Spleen (tissue), 7 donors: ENCODE measurements around the gene PSMB5.

Experiments
- POLR2A ChIP-seq, 3 donors: fragments of 450-650 bp; IDR thresholded peaks; one replicate each; pipeline ENCODE4 v1.5.1; 2017; ENCODE audit warnings: antibody characterized with exemption in 3 of 3, mild to moderate bottlenecking in 1 of 3
- POLR2AphosphoS5 ChIP-seq, 3 donors: sonication (generic); formaldehyde crosslinking; IDR thresholded peaks; one replicate each; pipeline ENCODE4 v1.5.1; 2017; ENCODE audit warnings: antibody characterized with exemption in 3 of 3
- TF ChIP-seq, protein P1 (sequence below), 11 experiments: fragments of 200-600 bp in 7 of 11; fragments of 450-650 bp in 4 of 11; sonication (generic) in 4 of 11; IDR thresholded peaks in 8 of 11; conservative IDR thresholded peaks in 3 of 11; 1 replicate in 7 of 11; 2 replicates in 4 of 11; pipeline versions ENCODE4 v1.4.0 to v1.8.0; 2016 to 2021; ENCODE audit warnings: antibody characterized with exemption in 11 of 11, inconsistent platforms in 4 of 11, mild to moderate bottlenecking in 1 of 11
- donor health status: DM: no; HTN: no; CAD: no; lungs with moderate emphysema.
- donor health status: DM: no; HTN: no; CAD: no.
- donor health status: DM: no; HTN: no; CAD: no.

- TF ChIP-seq POLR2AphosphoS5 (IDR thresholded peaks at IDR 0.05) (no peak), POLR2A (IDR thresholded peaks at IDR 0.05) (no peak)
- TF ChIP-seq, protein P1, sequence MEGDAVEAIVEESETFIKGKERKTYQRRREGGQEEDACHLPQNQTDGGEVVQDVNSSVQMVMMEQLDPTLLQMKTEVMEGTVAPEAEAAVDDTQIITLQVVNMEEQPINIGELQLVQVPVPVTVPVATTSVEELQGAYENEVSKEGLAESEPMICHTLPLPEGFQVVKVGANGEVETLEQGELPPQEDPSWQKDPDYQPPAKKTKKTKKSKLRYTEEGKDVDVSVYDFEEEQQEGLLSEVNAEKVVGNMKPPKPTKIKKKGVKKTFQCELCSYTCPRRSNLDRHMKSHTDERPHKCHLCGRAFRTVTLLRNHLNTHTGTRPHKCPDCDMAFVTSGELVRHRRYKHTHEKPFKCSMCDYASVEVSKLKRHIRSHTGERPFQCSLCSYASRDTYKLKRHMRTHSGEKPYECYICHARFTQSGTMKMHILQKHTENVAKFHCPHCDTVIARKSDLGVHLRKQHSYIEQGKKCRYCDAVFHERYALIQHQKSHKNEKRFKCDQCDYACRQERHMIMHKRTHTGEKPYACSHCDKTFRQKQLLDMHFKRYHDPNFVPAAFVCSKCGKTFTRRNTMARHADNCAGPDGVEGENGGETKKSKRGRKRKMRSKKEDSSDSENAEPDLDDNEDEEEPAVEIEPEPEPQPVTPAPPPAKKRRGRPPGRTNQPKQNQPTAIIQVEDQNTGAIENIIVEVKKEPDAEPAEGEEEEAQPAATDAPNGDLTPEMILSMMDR (IDR thresholded peaks at IDR 0.05 in 8 of 11, conservative IDR thresholded peaks at IDR 0.05 in 3 of 11): no peak
Measured at GRCh38 chr14:23071921-23072539, 37.3 kb upstream of the PSMB5 start.
